Adrenal gland (tissue), 12 donors: Measurements from ENCODE around the gene SGSM1. TPM values are rescaled to one million over a fixed set of nuclear protein-coding genes. Genes with fewer than 3 reads are reported as not detected.

Experiments used
- DNase-seq, 7 donors: peaks; one replicate each; pipeline ENCODE4 v3.0.0-alpha.2; 2019 to 2020
- H3K27ac ChIP-seq, 5 donors: fragments of 200-600 bp; sonication (generic) in 4 of 5; 1 replicate in 3 of 5; 2 replicates in 2 of 5; pipeline versions ENCODE4 v1.5.1 to v1.8.0; 2016 to 2020; ENCODE audit warnings: mild to moderate bottlenecking in 1 of 5
- H3K27me3 ChIP-seq: fragments of 200-600 bp; 2 replicates; pipeline ENCODE4 v1.8.0; 2021
- H3K36me3 ChIP-seq, 2 donors: fragments of 200-600 bp; replicated peaks in 1 of 2; 1 replicate in 1 of 2; 2 replicates in 1 of 2; pipeline versions ENCODE4 v1.5.1 to v1.8.0; 2018 to 2022
- H3K4me1 ChIP-seq, 2 donors: fragments of 200-600 bp; replicated peaks in 1 of 2; 1 replicate in 1 of 2; 2 replicates in 1 of 2; pipeline versions ENCODE4 v1.5.1 to v1.8.0; 2018 to 2021
- H3K4me3 ChIP-seq, 4 donors: fragments of 200-600 bp; sonication (generic) in 3 of 4; one replicate each; pipeline ENCODE4 v1.5.1; 2016 to 2018
- H3K9me3 ChIP-seq, 3 donors: fragments of 200-600 bp; sonication (generic) in 1 of 3; replicated peaks in 1 of 3; 1 replicate in 2 of 3; 2 replicates in 1 of 3; pipeline versions ENCODE4 v1.5.1 to v1.8.0; 2016 to 2021
- CTCF ChIP-seq, 6 experiments: fragments of 450-650 bp in 4 of 6; fragments of 200-600 bp in 2 of 6; sonication (generic) in 1 of 6; IDR thresholded peaks; 1 replicate in 5 of 6; 2 replicates in 1 of 6; pipeline versions ENCODE4 v1.5.1 to v1.8.0; 2016 to 2021; ENCODE audit warnings: antibody characterized with exemption in 6 of 6, mild to moderate bottlenecking in 2 of 6, moderate library complexity in 1 of 6
- POLR2A ChIP-seq, 2 donors: fragments of 450-650 bp; IDR thresholded peaks; one replicate each; pipeline ENCODE4 v1.6.1; 2017; ENCODE audit warnings: antibody characterized with exemption in 2 of 2, mild to moderate bottlenecking in 2 of 2, moderate library complexity in 1 of 2
- whole genome bisulfite sequencing, 4 donors: extraction: QIAGEN DNeasy Blood & Tissue Kit in 2 of 4; methylation state at CpG; one replicate each; pipeline versions ENCODE4 v1.1.5 to v1.1.7; 2013 to 2017; 5-methylcytosine and 5-hydroxymethylcytosine counted together
- intact Hi-C, 2 donors: fragments of 100-400 bp; cut with DNase I; formaldehyde crosslinking; loops; one replicate each; pipeline versions ENCODE4 v1.14.1 to v1.15.0; 2022 to 2023
- polyA plus RNA-seq, 3 donors: library from polyadenylated mRNA; stranded (reverse); fragments of 200-250 nt in 2 of 3; fragments of 350-450 nt in 1 of 3; fragmentation: Illumina TruSeq in 1 of 3; extraction: RNeasy Lipid Tissue Mini Kit (QIAGEN cat#74804) in 1 of 3; gene quantifications; one replicate each; pipeline ENCODE4 v1.2.3, GENCODE V29; 2013 to 2014
- total RNA-seq, 9 donors: library from RNA; depleted of rRNA in 4 of 9; stranded (reverse); fragments of >200 nt in 4 of 9; fragments of 120-200 nt in 1 of 9; fragmentation: NEBNext Ultra II Directional in 1 of 9; extraction: Animal tissue kit (Norgen Biotek cat#: 25700) in 1 of 9; gene quantifications; one replicate each; pipeline versions ENCODE4 v1.1.0 to v1.2.4, GENCODE V29; 2013 to 2023
- donor health status: healthy with polysubstance abuse.
- donor health status: Bipolar disorder and iron deficiency.
- donor health status: DM: yes; HTN: yes; CAD: no.
- donor health status: DM: no; HTN: no; CAD: no.
- donor health status: DM: no; HTN: no; CAD: no.
- donor health status: DM: yes; HTN: yes; CAD: no.

Gene SGSM1
- total and polyA plus RNA-seq, 12 donors: 1.9 to 6.8 (median 3.3) TPM

DNA sequence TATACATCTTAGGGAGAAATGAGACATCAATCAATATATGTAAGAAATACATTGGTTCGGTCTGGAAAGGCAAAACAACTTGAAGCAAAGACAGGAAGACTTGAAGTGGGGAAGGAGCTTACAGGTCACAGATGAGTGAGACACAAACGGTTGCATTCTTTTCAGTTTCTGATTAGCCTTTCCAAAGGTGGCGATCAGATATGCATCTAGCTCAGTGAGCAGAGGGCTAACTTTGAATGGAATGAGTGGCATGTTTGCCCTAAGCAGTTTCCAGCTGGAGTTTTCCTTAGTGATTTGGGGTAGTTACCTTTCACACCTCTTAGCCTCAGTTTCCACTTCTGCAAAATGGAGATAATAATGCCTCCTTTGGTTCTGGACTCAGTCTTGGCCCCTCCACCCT, 124.7 kb downstream of the SGSM1 start:
- no peak for TF ChIP-seq CTCF (IDR thresholded peaks at IDR 0.05)
- TF ChIP-seq POLR2A (IDR thresholded peaks at IDR 0.05): no peak
- DNase-seq: no peak
- Histone ChIP-seq H3K27me3 (no peaks in the 10 kb centered on the region), H3K4me1 (no peaks in the 10 kb centered on the region), H3K9me3 (peaks cover 0 to 5% (median 0%) of the 10 kb centered on the region in 3 donors), H3K36me3 (no peaks in the 10 kb centered on the region), H3K27ac (no peak overlapping the region), H3K4me3 (no peak overlapping the region)
- intact Hi-C loops: no loop called here
- 80 to 88% (median 85%) methylated on average over 3 of the region's 3 CpGs for WGBS, 4 donors

- TF ChIP-seq POLR2A (IDR thresholded peaks at IDR 0.05) (no peak), CTCF (IDR thresholded peaks at IDR 0.05) (no peak)
- no peaks in the 10 kb centered on the region for H3K27me3 ChIP-seq
- H3K4me1 ChIP-seq: no peaks in the 10 kb centered on the region
- H3K27ac ChIP-seq: no peak overlapping the region
- intact Hi-C loops: no loop called here
- no peaks in the 10 kb centered on the region for H3K36me3 ChIP-seq
- no peak overlapping the region for H3K4me3 ChIP-seq
- H3K9me3 ChIP-seq: no peaks in the 10 kb centered on the region
- DNase-seq: no peak
Observed at GRCh38 chr22:24935771-24936483, 129.9 kb downstream of the SGSM1 start.

DNA sequence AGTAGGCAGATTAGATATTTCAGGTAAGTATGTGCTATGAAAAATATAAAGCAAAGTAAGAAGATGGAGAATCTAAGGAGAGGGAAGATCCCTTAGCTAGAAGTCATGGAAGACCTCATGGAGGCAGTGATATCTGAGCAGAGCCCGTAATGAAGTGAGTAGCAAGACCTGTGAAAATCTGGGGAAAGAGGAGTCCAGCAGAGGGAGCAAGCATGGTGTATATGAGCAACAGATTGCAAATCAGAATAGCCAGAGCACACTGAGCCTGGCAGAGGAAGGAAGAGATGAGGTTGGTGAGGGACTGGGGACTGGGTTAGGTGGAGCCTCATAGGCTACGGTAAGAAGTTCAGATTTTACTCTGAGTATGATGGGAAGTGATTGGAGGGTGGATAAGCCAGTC, 131.1 kb downstream of the SGSM1 start:
- intact Hi-C loops: no loop called here
- H3K27ac ChIP-seq: no peak overlapping the region
- TF ChIP-seq CTCF (IDR thresholded peaks at IDR 0.05): no peak
- no peak overlapping the region for H3K4me3 ChIP-seq
- H3K4me1 ChIP-seq: no peaks in the 10 kb centered on the region
- H3K9me3 ChIP-seq: no peaks in the 10 kb centered on the region
- WGBS, 4 donors: 42 to 64% (median 56%) methylated on average over 2 of the region's 2 CpGs
- no peaks in the 10 kb centered on the region for H3K27me3 ChIP-seq
- DNase-seq: no peak
- no peaks in the 10 kb centered on the region for H3K36me3 ChIP-seq

DNA sequence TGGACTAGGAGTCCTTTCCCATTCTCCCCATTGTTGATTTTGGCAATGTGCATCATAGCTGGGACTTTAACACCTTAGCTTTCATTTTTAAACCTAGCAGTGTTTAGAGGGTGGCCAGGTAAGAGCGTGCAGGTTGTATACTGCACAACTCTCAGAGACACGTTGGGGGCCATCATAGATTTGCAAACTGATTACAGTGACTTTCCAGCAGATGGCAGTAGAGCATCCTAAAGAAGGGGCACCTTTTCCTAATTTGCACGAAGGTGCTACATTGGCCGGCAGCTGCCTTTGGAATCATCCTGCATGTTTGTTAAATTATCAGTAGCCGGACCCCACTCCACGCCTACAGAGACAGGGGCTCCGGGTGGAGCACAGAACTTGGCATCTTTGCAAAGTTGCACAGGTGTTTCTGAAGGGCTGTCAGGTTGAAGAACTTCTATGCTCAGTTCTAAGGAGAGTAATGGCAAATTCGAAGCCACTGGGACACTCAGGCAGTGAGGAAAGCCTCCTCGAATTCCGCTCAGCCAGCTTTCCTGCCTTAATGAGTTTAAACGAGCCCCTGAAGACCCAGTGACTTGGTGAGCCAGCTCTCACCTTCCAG, 132.8 kb downstream of the SGSM1 start:
- H3K9me3 ChIP-seq: no peaks in the 10 kb centered on the region
- H3K4me1 ChIP-seq: no peaks in the 10 kb centered on the region
- WGBS, 4 donors: 8 to 23% (median 14%) methylated on average over 7 to 11 of the region's 11 CpGs
- no peak overlapping the region for H3K27ac ChIP-seq
- H3K4me3 ChIP-seq: no peak overlapping the region
- DNase-seq: peak in 3 of 7 donors; percentile 30 to 37 (median 35)
- intact Hi-C loops: no loop called here
- H3K27me3 ChIP-seq: no peaks in the 10 kb centered on the region
- no peaks in the 10 kb centered on the region for H3K36me3 ChIP-seq
- TF ChIP-seq CTCF (IDR thresholded peaks at IDR 0.05): peak; percentile 52 to 77 (median 71)
- TF ChIP-seq POLR2A (IDR thresholded peaks at IDR 0.05): no peak
